Adrenal gland (tissue), 12 donors: ENCODE results near the gene IL18R1. TPM values are rescaled to one million over a fixed set of nuclear protein-coding genes. Genes with fewer than 3 reads are reported as not detected.

ENCODE experiments used
- DNase-seq, 7 donors: peaks; one replicate each; pipeline ENCODE4 v3.0.0-alpha.2; 2019 to 2020
- H3K27ac ChIP-seq, 5 donors: fragments of 200-600 bp; sonication (generic) in 4 of 5; 1 replicate in 3 of 5; 2 replicates in 2 of 5; pipeline versions ENCODE4 v1.5.1 to v1.8.0; 2016 to 2020; ENCODE audit warnings: mild to moderate bottlenecking in 1 of 5
- H3K27me3 ChIP-seq: fragments of 200-600 bp; 2 replicates; pipeline ENCODE4 v1.8.0; 2021
- H3K36me3 ChIP-seq, 2 donors: fragments of 200-600 bp; replicated peaks in 1 of 2; 1 replicate in 1 of 2; 2 replicates in 1 of 2; pipeline versions ENCODE4 v1.5.1 to v1.8.0; 2018 to 2022
- H3K4me1 ChIP-seq, 2 donors: fragments of 200-600 bp; replicated peaks in 1 of 2; 1 replicate in 1 of 2; 2 replicates in 1 of 2; pipeline versions ENCODE4 v1.5.1 to v1.8.0; 2018 to 2021
- H3K4me3 ChIP-seq, 4 donors: fragments of 200-600 bp; sonication (generic) in 3 of 4; one replicate each; pipeline ENCODE4 v1.5.1; 2016 to 2018
- H3K9me3 ChIP-seq, 3 donors: fragments of 200-600 bp; sonication (generic) in 1 of 3; replicated peaks in 1 of 3; 1 replicate in 2 of 3; 2 replicates in 1 of 3; pipeline versions ENCODE4 v1.5.1 to v1.8.0; 2016 to 2021
- POLR2A ChIP-seq, 2 donors: fragments of 450-650 bp; IDR thresholded peaks; one replicate each; pipeline ENCODE4 v1.6.1; 2017; ENCODE audit warnings: antibody characterized with exemption in 2 of 2, mild to moderate bottlenecking in 2 of 2, moderate library complexity in 1 of 2
- whole genome bisulfite sequencing, 4 donors: extraction: QIAGEN DNeasy Blood & Tissue Kit in 2 of 4; methylation state at CpG; one replicate each; pipeline versions ENCODE4 v1.1.5 to v1.1.7; 2013 to 2017; 5-methylcytosine and 5-hydroxymethylcytosine counted together
- intact Hi-C, 2 donors: fragments of 100-400 bp; cut with DNase I; formaldehyde crosslinking; loops; one replicate each; pipeline versions ENCODE4 v1.14.1 to v1.15.0; 2022 to 2023
- polyA plus RNA-seq, 3 donors: library from polyadenylated mRNA; stranded (reverse); fragments of 200-250 nt in 2 of 3; fragments of 350-450 nt in 1 of 3; fragmentation: Illumina TruSeq in 1 of 3; extraction: RNeasy Lipid Tissue Mini Kit (QIAGEN cat#74804) in 1 of 3; gene quantifications; one replicate each; pipeline ENCODE4 v1.2.3, GENCODE V29; 2013 to 2014
- total RNA-seq, 9 donors: library from RNA; depleted of rRNA in 4 of 9; stranded (reverse); fragments of >200 nt in 4 of 9; fragments of 120-200 nt in 1 of 9; fragmentation: NEBNext Ultra II Directional in 1 of 9; extraction: Animal tissue kit (Norgen Biotek cat#: 25700) in 1 of 9; gene quantifications; one replicate each; pipeline versions ENCODE4 v1.1.0 to v1.2.4, GENCODE V29; 2013 to 2023
- TF ChIP-seq, protein P1 (sequence below), 6 experiments: fragments of 450-650 bp in 4 of 6; fragments of 200-600 bp in 2 of 6; sonication (generic) in 1 of 6; IDR thresholded peaks; 1 replicate in 5 of 6; 2 replicates in 1 of 6; pipeline versions ENCODE4 v1.5.1 to v1.8.0; 2016 to 2021; ENCODE audit warnings: antibody characterized with exemption in 6 of 6, mild to moderate bottlenecking in 2 of 6, moderate library complexity in 1 of 6
- donor health status: healthy with polysubstance abuse.
- donor health status: Bipolar disorder and iron deficiency.
- donor health status: DM: yes; HTN: yes; CAD: no.
- donor health status: DM: no; HTN: no; CAD: no.
- donor health status: DM: no; HTN: no; CAD: no.
- donor health status: DM: yes; HTN: yes; CAD: no.

IL18R1 gene
- total and polyA plus RNA-seq, 12 donors: 1.2 to 5.5 (median 3.9) TPM

DNA sequence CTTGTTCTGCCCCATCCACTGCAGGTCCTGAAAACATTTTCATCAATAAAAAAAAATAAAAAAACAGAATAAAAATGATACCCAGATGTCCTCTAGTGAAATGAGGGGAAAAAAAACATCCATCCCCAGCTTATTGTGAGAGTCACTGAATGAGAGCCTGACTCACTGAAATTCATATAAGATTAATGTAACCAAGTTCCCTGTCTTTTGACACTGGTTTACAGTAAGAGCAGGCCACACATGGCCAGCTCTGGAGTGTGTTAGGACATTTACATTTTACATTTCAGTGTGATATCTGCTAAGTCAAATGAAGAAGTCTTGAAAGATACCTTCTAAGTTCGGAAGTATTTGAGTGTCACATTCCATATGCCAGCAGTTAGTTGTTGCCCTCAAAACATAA lies 21.1 kb upstream of the IL18R1 start:
- no peak for DNase-seq
- WGBS, 4 donors: 82 to 92% (median 87%) methylated on average over 1 of the region's 1 CpG
- peaks cover 0 to 4% (median 0%) of the 10 kb centered on the region in 3 donors for H3K9me3 ChIP-seq
- no peak overlapping the region for H3K27ac ChIP-seq
- peaks cover 0 to 8% of the 10 kb centered on the region in 2 donors for H3K4me1 ChIP-seq
- no peaks in the 10 kb centered on the region for H3K36me3 ChIP-seq
- H3K4me3 ChIP-seq: no peak overlapping the region
- no peak for TF ChIP-seq POLR2A (IDR thresholded peaks at IDR 0.05)
- TF ChIP-seq, protein P1, sequence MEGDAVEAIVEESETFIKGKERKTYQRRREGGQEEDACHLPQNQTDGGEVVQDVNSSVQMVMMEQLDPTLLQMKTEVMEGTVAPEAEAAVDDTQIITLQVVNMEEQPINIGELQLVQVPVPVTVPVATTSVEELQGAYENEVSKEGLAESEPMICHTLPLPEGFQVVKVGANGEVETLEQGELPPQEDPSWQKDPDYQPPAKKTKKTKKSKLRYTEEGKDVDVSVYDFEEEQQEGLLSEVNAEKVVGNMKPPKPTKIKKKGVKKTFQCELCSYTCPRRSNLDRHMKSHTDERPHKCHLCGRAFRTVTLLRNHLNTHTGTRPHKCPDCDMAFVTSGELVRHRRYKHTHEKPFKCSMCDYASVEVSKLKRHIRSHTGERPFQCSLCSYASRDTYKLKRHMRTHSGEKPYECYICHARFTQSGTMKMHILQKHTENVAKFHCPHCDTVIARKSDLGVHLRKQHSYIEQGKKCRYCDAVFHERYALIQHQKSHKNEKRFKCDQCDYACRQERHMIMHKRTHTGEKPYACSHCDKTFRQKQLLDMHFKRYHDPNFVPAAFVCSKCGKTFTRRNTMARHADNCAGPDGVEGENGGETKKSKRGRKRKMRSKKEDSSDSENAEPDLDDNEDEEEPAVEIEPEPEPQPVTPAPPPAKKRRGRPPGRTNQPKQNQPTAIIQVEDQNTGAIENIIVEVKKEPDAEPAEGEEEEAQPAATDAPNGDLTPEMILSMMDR (IDR thresholded peaks at IDR 0.05): no peak
- intact Hi-C loops: no loop called here
- H3K27me3 ChIP-seq: peaks cover 5% of the 10 kb centered on the region

DNA sequence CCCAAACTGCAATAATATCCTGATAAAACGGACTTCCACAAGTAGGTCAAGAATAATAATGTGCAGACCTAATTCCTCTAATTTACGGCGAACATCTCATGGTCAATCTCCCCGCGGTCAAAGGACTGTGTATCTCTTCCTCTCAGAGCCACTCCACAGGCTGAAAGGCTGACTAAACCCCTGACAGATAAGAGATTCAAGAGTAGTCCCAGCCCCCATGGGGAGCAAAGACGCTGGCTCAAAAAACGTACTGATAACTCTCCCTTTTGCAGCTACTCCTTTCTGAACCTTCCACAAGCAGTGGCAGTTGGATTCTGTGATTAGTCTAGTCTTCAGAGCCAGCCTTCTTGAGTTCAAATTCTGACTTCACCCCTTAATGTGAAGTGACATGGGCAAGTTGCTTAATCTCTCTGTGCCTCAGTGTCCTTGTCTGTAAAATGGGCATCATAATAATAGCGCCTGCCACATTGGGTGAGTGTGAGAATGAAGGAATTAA lies 19.7 kb upstream of the IL18R1 start:
- H3K4me1 ChIP-seq: peaks cover 0 to 8% of the 10 kb centered on the region in 2 donors
- peaks cover 5% of the 10 kb centered on the region for H3K27me3 ChIP-seq
- TF ChIP-seq POLR2A (IDR thresholded peaks at IDR 0.05): no peak
- TF ChIP-seq, protein P1 (IDR thresholded peaks at IDR 0.05): no peak
- 20 to 32% (median 24%) methylated on average over 8 of the region's 8 CpGs for WGBS, 4 donors
- H3K9me3 ChIP-seq: peaks cover 0 to under 1% (median 0%) of the 10 kb centered on the region in 3 donors
- intact Hi-C loops: no loop called here
- no peaks in the 10 kb centered on the region for H3K36me3 ChIP-seq
- H3K27ac ChIP-seq: peak overlapping the region in 3 of 5 donors; percentile 14 to 84 (median 20)
- H3K4me3 ChIP-seq: no peak overlapping the region
- peak in 6 of 7 donors; percentile 35 to 61 (median 46) for DNase-seq

DNA sequence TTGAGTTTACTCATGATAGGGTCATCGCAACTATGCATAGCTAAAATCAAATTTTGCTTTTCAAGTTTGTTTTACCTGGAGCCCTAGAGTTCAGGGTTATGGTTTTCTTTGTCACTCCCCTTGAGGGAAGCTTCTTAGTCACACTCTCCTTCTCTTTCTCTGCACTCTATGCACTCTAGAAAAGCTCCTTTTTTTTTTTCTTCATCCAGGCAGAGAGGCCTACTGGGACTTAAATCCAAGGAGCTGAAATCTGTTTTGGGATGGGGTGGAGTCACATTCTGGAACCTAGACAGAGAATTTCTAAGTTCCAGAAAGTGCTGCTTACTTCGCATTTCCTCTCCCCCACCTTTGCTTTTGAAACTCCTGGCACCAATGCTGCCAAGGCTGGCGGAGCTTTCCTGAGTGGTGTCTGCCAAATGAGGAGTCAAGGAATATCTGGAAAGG lies 19.1 kb upstream of the IL18R1 start:
- Histone ChIP-seq H3K9me3 (no peaks in the 10 kb centered on the region), H3K36me3 (no peaks in the 10 kb centered on the region), H3K27me3 (peaks cover 5% of the 10 kb centered on the region), H3K4me3 (no peak overlapping the region), H3K4me1 (peaks cover 0 to 8% of the 10 kb centered on the region in 2 donors), H3K27ac (peak overlapping the region in 4 of 5 donors; percentile 14 to 84 (median 28))
- TF ChIP-seq, protein P1 (IDR thresholded peaks at IDR 0.05): no peak
- no peak for TF ChIP-seq POLR2A (IDR thresholded peaks at IDR 0.05)
- intact Hi-C loops: no loop called here
- 63 to 89% (median 71%) methylated on average over 2 to 3 of the region's 3 CpGs for WGBS, 4 donors
- peak in 3 of 7 donors; percentile 26 to 37 (median 31) for DNase-seq

DNA sequence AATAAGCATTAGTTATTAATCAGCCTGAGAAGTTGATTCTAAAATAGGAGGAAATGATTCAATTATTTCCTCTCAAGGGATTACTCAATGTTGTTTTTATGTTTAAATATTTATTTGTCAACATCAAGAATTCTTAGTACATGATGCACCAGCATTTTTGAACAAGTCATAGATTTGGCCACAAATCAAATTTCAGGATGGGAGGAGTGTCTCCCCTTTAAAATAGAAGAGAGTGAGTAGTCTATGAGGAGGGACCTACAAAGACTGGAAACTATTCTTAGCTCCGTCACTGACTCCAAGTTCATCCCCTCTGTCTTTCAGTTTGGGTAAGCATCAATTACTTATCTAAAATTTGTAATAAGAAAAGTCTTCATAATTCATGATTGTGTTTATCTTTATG lies 18.6 kb upstream of the IL18R1 start:
- DNase-seq: no peak
- H3K4me1 ChIP-seq: peaks cover 0 to 8% of the 10 kb centered on the region in 2 donors
- H3K27me3 ChIP-seq: peaks cover 5% of the 10 kb centered on the region
- no peaks in the 10 kb centered on the region for H3K9me3 ChIP-seq
- peak overlapping the region in 4 of 5 donors; percentile 14 to 84 (median 28) for H3K27ac ChIP-seq
- 50 to 62% (median 54%) methylated on average over 1 of the region's 1 CpG for WGBS, 4 donors
- TF ChIP-seq, protein P1 (IDR thresholded peaks at IDR 0.05): no peak
- no peak for TF ChIP-seq POLR2A (IDR thresholded peaks at IDR 0.05)
- no peaks in the 10 kb centered on the region for H3K36me3 ChIP-seq
- no peak overlapping the region for H3K4me3 ChIP-seq
- intact Hi-C loops: no loop called here
